Camera-type eye (tissue), 1 donor: ENCODE data around the gene ASAP3. TPM values are rescaled to one million over a fixed set of nuclear protein-coding genes. Genes with fewer than 3 reads are reported as not detected.

Experiments used
- total RNA-seq: library from RNA; depleted of rRNA; stranded (reverse); fragments of >200 nt; gene quantifications from one replicate; pipeline ENCODE4 v1.2.3, GENCODE V29; 2014

ASAP3 gene
- total RNA-seq: 48.7 TPM

DNA sequence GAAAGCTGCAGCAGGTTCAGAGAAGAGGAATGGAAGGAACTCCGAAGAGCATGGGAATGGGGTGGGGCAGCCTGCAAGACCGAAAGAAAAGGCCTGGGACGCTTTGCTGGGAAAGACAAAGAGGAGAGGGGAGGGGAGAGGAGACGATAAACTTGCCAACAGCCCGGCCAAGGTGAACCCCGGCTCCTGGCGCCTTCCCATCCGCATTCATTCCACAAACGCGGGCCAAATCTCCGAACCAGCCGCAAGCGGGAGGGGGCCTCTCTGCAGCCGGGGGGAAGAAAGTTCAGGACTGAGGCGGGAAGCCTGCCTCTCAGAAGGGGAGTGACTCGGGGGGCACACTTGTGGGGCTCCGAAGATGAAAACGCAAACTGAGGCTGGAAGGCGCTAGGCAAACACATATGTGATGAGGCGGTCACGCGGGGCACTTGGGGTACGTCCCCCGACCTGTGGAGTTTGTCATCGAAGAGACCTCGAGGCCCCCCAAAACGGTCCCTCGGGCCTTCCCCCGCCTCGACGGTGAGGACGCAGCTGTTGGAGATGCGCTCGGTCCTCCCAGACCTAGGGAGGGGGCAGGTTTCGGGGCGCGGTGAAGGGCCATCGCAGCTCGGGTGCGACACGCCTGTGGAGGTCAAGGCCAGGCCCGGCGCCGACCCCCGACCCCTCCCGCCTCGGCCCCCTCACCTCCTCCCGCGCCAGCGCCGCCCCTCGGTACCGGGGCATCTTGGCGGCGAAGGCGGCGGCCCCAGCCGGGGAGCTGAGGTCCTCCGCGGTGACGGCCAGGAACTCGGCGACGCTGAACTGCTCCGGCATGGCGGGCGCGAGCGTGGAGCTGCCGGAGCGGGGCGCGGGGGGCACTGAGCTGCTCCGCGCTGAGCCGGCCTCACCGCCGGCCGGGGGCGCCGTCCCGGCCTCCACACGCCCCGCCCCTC lies at the start of gene ASAP3:
TSS of gene ASAP3 (minus strand) at position 859 of the 932 bp plus-strand sequence. CDS start at position 813, 46 bp downstream.

DNA sequence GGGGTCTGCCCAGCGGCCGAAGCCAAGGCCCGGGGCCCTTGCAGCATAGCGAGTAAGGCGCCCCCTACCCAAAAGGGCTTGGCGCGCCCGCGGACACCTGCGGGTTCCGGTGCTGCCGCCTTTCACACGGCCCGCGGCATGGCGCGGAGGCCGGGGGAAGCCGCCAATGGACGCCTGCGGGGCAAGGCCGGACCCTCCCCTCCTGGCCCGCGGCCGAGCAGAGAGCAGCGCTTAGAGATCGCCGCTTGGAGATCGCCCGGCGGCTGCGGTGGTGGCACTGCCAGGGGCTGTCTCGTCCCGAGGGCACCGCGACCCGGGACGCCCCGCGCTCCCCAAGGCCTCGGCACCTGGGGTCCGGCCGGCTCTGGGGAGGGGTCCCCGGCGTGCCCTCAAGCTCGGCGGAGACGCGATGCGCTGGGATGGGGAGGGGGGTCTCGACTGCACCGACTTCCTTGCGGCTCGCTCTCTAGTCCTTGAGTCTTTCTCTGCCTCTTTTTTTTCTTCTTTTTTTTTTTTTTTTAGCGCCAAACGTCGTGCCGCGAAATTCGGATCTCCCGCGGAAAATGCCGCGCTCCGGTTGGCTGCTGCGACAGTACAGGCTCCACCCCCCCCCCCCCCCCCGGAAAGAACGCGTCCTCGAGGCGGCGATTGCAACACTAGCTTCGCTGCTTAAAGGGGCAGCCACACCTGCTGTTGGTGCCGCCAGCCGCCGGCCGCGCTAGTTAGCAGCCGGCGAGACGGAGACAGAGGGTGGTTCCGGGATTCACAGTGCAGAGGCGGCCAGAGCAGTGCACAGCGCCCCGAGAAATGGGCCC lies 47.0 kb upstream of the ASAP3 start, which contains the start of gene E2F2:
TSS of gene E2F2 (minus strand) at position 487 of the 815 bp plus-strand sequence. CDS start at position 47, 440 bp downstream.

DNA sequence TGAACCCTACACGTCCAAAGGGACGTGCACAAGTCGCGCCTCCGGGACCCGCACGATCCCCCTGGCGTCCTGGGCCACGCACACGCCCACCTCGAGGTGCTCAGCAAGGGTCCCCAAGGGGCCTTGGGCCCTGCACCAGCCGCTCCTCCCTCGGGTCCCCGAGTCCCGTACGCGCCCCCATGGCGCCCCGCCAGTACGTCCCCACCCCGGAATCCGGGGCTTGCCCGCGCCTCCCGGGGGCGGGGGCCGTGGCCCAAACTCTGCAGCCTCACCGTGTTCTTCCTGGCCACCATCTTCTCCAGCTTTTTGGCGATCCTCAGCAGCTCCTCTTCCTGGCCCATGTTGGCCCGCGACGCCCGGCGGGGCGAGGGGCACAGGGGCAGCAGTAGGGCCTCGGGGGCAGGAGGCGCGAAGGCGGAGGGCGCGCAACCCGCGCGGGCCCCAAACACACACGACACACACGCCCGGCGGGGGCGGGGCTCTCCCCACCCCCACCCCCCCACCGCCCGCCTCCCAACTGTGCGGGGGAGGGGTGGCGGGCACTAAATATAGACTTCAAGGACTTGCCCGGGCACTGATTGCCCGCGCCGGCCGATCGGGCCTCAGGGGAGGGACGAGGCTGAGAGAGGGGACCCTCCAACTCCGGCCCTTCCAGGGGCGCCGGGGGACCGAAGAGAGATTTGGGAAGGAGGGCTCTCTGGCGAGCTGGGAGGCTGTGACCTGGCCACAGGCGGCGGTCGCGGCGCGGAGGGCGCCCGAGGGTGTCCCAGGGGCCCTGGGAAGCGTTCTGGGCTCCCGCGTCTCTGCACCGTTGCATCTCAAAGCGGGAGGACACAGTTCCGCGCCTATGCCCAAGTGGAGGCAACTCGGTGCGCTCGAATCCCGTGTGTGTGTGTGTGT lies 59.4 kb downstream of the ASAP3 start, which contains the start of gene TCEA3:
TSS of gene TCEA3 (minus strand) at position 456 of the 900 bp plus-strand sequence. CDS start at position 341, 115 bp downstream.

Other genes with a start within 250 kb of the ASAP3 start
- 200 TPM for gene HNRNPR, start 139.9 kb downstream of the ASAP3 start, total RNA-seq
- gene ZNF436, start 114.3 kb downstream of the ASAP3 start, total RNA-seq: 40.3 TPM
- 50.6 TPM for gene TCEA3, start 59.4 kb downstream of the ASAP3 start, total RNA-seq
- gene E2F2, start 47.1 kb upstream of the ASAP3 start, total RNA-seq: 4.2 TPM
- gene ID3, start 75.3 kb upstream of the ASAP3 start, total RNA-seq: 222 TPM
- gene RPL11, start 207.6 kb upstream of the ASAP3 start, total RNA-seq: 683 TPM